ENCODE results near the gene TRIM27. TPM values are rescaled to one million over a fixed set of nuclear protein-coding genes. Genes with fewer than 3 reads are reported as not detected.

The TRIM27 gene
- total and polyA plus RNA-seq, 10 of the 15 experiments (the other 5 are each of a cell fraction or from before 2014, with no cell fraction given), result 18.5 to 74.7 (median 58.0) TPM

GRCh38 chr6:28876710-28877109, 47.1 kb downstream of the TRIM27 start:
- in situ Hi-C loops (cut with MboI) (no loop called here), intact Hi-C loops (cut with micrococcal nuclease; ENCODE audit: unreplicated experiment) (no loop called here)
- ChIA-PET POLR2A (no interaction called here), SMC1A (ENCODE audit: uncharacterized antibody, unreplicated experiment) (interaction anchor here (1.4 kb wide), 1 partner anchor 47 kb away, joined by 3 read pairs; the partner anchor contains the start of gene TRIM27), CTCF (no interaction called here), RAD21 (ENCODE audit: unreplicated experiment) (no interaction called here)
- Histone ChIP-seq H3K4me2 (ENCODE audit: control insufficient read depth, insufficient read depth) (no peak overlapping the region), H3K9ac (ENCODE audit: control insufficient read depth, insufficient read depth, low read length) (no peak overlapping the region), H3K36me3 (ENCODE audit: control insufficient read depth in 2 of 2, insufficient read depth in 2 of 2, low read length in 1 of 2) (no peaks in the 10 kb centered on the region), H3K27ac (ENCODE audit: control insufficient read depth, insufficient read depth) (no peak overlapping the region), H3K79me2 (ENCODE audit: control insufficient read depth, insufficient read depth, low read length) (no peaks in the 10 kb centered on the region), H3K9me3 (replicated peaks; ENCODE audit: control insufficient read depth, insufficient read depth, low read length) (no peaks in the 10 kb centered on the region), H3K4me3 (no peak overlapping the region), H2AFZ (ENCODE audit: control insufficient read depth, low read depth, low read length) (no peak overlapping the region), H3K4me1 (ENCODE audit: control insufficient read depth, insufficient read depth, low read length) (no peaks in the 10 kb centered on the region), H4K20me1 (ENCODE audit: control insufficient read depth, insufficient read depth) (no peaks in the 10 kb centered on the region), H3K27me3 (replicated peaks in 1 of 2; ENCODE audit: control insufficient read depth in 2 of 2, insufficient read depth in 2 of 2, low read length in 1 of 2) (peaks cover 0 to 3% of the 10 kb centered on the region in 2 experiments; a peak in 2 of 4 replicates)
- DNase-seq (ENCODE audit: low read depth, low spot score) (no peak), FAIRE-seq (no peak), ATAC-seq (no peak)
- no TSS peak for BruUV-seq (replicated peaks)
- WGBS (ENCODE audit: insufficient coverage, insufficient replicate concordance, low lambda C conversion rate, missing lambda C conversion rate), result 0% methylated on average over 1 of the region's 1 CpG
- TF ChIP-seq EZH2 (IDR thresholded peaks at IDR 0.05; ENCODE audit: borderline replicate concordance, control insufficient read depth, low read depth, low read length) (no peak), SMAD5 (IDR thresholded peaks at IDR 0.05; ENCODE audit: low read depth) (no peak), REST (IDR thresholded peaks at IDR 0.05; ENCODE audit: low read depth, low read length) (no peak), POLR2AphosphoS5 (IDR thresholded peaks at IDR 0.05; ENCODE audit: low read length) (no peak), ZNF384 (IDR thresholded peaks at IDR 0.05; ENCODE audit: borderline replicate concordance, low read depth, low read length) (no peak), ATF7 (IDR thresholded peaks at IDR 0.05; ENCODE audit: low read depth) (no peak)
